NT2/D1 (cell line): ENCODE data around the gene IL4R.

Experiments
- SUZ12 ChIP-seq: IDR thresholded peaks from 2 replicates; pipeline ENCODE4 v1.6.1; 2011; ENCODE audit not compliant: insufficient read length, insufficient read depth; ENCODE audit errors: extremely low read depth
- ZNF274 ChIP-seq: IDR thresholded peaks from 2 replicates; pipeline ENCODE4 v1.6.1; 2011; ENCODE audit warnings: mild to moderate bottlenecking, low read depth, low read length

DNA sequence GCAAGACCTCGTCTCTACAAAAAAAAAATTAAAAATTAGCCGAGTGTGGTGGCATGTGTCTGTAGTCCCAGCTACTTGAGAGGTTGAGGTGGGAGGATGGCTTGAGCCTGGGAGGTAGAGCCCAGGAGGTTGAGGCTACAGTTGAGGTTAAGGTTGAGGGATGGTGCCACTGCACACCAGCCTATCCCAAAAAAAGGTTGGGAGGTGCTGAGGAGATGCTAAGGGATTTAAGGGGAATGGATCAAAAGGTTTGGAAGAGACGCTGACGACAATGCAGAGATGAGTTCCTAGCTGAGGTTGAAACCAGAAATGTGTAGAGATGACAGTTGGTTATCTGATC, 40.5 kb upstream of the IL4R start:
- TF ChIP-seq ZNF274 (no peak), SUZ12 (no peak)
